ENCODE data around the gene HS3ST3A1.
"Not testable (repeated sequence)": the region's sequence is repeated elsewhere in the genome, so short reads cannot be mapped to it uniquely, and the experiment has no call there.

The HS3ST3A1 gene

DNA sequence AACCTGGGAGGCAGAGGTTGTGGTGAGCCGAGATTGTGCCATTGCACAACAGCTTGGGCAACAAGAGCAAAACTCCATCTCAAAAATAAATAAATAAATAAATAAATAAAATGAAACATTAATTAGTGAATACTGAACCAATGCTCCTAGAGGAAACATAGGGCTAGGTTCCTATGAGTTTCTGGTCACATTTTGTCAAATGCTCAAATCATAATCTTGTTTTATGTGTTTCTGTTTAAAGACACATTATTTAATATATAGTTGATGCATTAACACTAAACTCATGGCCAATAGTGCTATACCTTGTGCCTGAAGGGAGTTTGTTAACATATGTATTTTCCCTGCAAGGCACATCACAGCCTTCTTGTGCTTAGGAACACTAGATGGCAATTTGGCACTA lies 66.8 kb downstream of the HS3ST3A1 start:
- DNase-seq, result no peak

- no peak for DNase-seq
Observed at GRCh38 chr17:13531721-13532120, 70.0 kb downstream of the HS3ST3A1 start.

GRCh38 chr17:13525876-13526275 lies 75.9 kb downstream of the HS3ST3A1 start:
- no peak for DNase-seq

DNA sequence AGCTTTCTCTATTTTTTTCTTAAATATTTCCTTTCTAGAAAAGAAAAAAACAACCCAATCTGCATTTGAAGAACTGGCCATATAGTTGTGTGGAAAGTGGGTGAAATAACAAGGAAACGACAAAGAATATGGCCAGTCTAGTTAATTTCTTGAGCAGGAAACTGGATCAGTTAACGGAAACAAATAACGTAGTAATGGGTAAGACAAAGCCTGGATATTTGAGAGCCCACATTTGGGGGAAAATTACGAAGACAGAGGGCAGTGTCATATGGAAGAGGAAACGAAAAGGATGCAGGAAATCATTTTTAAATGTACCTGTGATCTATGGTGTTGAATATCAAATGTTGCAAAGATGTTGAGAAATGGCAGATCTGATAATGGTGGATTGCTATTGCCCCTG lies 78.6 kb downstream of the HS3ST3A1 start:
- DNase-seq, result no peak

- DNase-seq, result no peak
Observed at GRCh38 chr17:13522749-13523148, 79.0 kb downstream of the HS3ST3A1 start.

- no peak for DNase-seq
Observed at GRCh38 chr17:13521784-13522183, 79.9 kb downstream of the HS3ST3A1 start.

- DNase-seq, result no peak
Observed at GRCh38 chr17:13520899-13521572, 80.7 kb downstream of the HS3ST3A1 start.

DNA sequence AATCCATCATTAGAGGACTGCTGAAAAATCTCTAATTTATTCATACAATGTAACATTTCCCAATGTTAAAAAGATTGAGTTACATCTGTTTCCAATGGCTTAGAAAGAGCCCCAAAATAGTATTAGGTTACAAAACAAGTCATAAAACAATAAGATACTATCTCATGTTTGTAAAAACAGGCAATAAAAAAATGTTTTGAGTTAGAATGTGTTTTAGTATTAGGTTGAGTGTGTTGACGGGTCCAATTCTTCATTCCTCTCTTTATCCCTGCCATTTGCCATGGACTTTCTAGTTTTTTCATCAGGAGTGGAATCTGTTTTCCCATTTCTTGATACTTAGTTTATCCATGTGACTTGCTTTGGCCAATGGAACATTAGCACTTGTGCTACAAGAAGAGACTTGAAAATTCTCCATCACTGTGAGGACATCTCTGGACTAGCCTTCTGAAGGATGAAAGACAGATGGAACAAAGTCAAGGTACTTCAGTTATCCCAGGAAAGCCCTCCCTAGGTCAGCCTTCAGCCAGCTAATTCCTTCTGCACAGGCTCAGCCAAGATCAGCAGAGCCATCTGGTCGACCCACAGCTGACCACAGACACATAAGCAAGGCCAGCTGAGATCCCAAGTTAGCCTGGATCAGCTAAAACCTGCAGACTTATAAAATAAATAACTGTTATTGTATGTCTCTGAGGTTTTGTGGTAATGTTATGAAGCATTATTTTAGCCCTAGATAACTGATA lies 83.3 kb downstream of the HS3ST3A1 start:
- DNase-seq, result no peak

GRCh38 chr17:13513039-13513405 lies 88.7 kb downstream of the HS3ST3A1 start:
- DNase-seq, result no peak

DNA sequence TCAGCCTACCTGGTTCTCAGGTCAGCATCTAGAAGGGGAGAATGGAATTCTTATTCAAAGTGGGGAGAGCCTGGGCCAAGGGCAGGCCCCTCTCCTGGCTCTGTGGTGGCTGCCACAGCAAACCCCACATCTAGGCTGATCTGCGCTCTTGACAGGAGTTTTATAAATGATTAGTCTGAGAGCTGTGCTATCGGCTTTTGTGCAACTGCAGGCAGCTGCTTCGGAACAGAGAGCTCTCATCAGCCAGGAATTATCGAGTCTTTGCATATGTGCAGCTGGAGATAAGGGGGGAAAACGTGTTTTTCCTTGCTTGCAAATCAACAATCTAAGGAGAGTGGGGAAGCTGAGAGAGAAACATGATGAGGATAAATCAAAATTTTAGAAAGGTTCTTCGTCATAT lies 91.7 kb downstream of the HS3ST3A1 start:
- no peak for DNase-seq

DNA sequence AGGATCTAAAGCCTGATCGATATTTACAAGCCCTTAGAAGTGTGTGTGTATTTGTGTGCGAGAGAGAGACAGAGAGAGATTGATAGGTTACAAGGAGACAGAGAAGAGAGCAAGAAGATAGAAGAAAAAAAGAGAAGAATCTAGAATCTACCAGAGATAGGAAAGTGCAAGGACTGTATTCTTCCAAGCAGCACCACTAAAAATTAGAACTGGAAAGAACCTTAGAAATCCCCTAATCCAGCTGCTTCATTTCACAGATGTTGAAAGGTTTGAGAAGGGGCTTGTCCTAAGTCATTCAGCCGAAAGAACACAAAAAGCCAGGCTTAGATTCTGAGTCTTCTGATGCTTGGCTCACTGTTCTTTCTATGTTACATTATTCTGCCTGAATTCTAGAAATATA lies 92.2 kb downstream of the HS3ST3A1 start:
- no peak for DNase-seq

GRCh38 chr17:13508896-13509295 lies 92.8 kb downstream of the HS3ST3A1 start:
- no peak for DNase-seq

DNA sequence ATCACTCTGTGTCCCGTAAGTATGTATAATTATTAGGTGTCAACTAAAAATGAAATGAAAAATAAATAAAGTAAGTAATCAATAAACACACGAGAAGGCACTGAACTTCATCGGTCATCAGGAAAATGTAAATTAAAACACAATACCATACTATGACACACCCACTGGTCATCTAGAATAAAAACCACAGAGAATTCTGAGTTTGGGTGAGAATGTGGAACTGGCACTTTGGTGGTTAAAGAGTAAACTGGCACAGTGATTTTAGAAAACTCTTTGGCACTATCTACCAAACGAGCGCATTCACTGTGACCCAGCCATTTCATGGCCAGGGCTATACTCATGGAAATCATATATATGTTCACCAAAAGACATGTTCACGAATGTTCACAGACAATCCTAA lies 98.2 kb downstream of the HS3ST3A1 start:
- no peak for DNase-seq

DNA sequence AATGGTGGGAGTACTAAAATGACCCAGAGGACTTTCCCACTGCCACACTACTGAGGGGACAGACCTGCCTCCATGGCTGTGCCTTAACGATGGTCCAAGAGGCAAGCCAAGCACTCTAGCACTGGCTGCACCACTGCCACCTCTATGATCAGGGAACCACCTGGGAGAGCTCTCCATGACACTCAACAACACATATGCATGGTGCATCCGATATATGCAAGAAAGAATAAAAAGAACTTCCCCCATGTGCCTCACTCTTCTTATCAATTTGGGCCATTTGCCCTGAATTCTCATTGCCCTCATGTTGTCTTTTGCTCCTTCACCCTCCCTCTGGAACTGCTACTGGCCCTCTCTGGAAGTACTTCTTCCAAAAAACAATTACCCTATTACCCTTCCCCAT lies 99.5 kb downstream of the HS3ST3A1 start:
- DNase-seq, result no peak

- no peak for DNase-seq
Observed at GRCh38 chr17:13500947-13501346, 100.8 kb downstream of the HS3ST3A1 start.

DNA sequence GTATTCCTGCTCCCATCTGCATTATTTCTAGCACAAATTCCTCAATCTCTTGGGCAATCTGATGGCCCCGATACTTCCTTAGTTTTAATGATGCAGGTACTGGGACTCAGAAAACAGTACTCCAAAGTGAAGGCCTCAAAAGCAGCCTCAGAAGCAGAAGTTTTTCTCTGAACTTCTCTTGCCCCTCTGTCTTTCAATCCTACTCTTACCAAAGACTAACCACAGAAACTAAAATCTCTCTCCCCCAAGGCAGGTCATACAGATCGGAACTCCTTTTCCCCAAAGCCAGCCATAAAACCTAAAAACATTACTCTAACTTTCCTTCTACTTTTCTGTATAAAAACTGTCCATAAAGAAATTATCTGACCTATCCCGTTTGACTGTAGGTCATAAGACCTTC lies 103.5 kb downstream of the HS3ST3A1 start:
- no peak for DNase-seq

DNA sequence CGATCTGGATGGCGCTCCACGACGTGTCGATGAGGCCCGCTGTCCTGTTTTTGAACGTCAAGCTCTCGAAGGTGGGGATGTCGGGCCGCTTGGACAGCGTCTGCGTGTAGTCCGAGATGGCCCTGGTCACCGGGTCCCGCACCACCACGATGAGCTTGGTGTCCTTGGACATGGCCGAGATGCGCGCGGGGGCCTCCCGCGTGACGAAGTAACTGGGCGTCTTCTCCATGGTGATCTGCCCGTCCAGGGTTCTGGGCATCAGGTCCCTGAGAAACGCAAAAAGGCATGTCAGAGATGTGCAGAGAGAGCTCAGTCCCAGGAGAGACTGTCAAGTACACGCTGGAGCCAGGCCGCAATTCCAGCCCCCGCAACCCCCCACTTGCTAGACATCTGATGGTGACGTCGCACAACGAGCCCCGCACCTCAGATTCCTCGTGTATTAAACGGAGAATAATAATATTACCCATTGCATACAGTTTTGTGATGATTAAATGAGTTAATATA lies 105.1 kb downstream of the HS3ST3A1 start:
- DNase-seq, result not testable (repeated sequence)

DNA sequence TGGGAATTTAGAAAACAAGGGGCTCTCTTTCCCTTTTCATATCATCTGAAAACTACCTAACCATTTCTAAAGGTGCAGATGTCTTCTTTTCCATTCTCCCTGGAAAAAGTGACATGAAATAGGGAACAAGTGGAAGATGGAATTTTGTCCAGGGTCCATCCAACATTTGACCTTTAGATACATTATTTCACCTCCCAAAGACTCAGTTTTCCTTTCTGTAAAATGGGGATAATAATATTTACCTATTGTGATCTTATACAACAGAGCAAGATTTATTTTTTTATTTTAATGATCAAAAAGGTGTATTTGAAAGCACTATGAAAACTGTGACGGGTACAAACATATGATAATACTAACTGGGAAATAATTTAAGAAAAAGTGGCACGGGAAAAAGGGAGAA lies 106.3 kb downstream of the HS3ST3A1 start:
- no peak for DNase-seq

GRCh38 chr17:13492737-13493122 lies 109.0 kb downstream of the HS3ST3A1 start:
- no peak for DNase-seq

- no peak for DNase-seq
Observed at GRCh38 chr17:13491916-13492736, 109.6 kb downstream of the HS3ST3A1 start.

DNA sequence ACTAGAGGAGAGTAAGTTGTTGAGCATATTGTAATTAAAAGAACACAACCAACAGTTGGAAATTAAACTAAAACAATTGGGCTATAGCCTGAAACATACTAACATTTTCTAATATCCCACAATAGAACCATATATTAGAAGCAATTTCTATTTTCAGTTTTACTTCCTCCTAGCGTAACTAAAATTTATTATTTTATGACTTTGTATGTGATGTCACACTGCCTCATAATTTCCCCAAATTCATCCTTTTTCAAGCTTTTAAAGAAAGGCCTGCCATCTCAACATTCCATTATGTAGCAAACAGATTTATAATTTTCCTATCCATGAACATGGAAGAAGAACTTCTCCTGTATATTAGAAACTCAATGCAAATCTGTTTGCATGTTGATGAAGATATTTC lies 110.2 kb downstream of the HS3ST3A1 start:
- no peak for DNase-seq

GRCh38 chr17:13490906-13491482 lies 110.7 kb downstream of the HS3ST3A1 start:
- no peak for DNase-seq

DNA sequence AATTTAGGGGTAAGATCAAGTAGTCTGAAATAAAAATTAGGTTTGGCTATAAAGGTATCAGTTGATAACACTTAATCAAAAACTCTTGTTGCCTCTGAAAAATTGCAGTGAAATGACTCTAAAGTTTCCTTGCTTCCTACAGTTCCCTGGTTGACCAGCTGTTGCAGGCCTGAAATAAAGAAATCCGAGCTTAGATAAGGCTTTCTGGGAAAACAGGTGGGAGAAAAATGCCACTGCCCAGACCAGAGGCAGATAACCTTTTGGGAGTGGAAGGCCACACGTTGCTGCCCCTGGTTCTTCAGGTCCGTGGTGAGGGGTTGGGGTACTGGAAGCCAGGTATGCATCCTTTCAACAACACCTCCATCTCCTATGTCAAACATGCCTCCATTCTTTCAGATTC lies 111.3 kb downstream of the HS3ST3A1 start:
- no peak for DNase-seq
